Measurements from ENCODE around the gene ZNF606. TPM values are rescaled to one million over a fixed set of nuclear protein-coding genes. Genes with fewer than 3 reads are reported as not detected.
A peak's percentile ranks its signal among the peaks of the same experiment; 100 is the strongest.

Gene ZNF606
- total RNA-seq, 3 donors from 2014 or later, result 11.6 to 17.1 (median 13.8) TPM

DNA sequence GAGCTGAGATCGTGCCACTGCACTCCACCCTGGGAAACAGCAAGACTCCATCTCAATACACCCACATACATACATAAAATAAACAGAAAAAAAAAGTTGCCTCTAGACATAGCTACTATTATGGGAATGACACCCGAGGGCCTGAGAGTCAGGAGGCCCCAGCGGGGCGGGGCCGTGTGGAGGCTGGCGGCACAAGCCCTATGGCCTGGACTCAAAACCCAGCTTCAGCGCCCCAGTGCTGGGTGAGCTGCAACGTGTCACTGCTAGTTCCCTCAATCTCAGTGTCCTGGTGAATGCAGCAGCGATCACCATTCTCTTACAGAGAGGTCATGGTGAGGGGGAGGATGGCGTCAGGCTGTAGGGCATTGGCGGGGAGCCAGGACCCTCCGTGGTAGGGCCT lies 22.0 kb upstream of the ZNF606 start:
- TF ChIP-seq, protein P1, sequence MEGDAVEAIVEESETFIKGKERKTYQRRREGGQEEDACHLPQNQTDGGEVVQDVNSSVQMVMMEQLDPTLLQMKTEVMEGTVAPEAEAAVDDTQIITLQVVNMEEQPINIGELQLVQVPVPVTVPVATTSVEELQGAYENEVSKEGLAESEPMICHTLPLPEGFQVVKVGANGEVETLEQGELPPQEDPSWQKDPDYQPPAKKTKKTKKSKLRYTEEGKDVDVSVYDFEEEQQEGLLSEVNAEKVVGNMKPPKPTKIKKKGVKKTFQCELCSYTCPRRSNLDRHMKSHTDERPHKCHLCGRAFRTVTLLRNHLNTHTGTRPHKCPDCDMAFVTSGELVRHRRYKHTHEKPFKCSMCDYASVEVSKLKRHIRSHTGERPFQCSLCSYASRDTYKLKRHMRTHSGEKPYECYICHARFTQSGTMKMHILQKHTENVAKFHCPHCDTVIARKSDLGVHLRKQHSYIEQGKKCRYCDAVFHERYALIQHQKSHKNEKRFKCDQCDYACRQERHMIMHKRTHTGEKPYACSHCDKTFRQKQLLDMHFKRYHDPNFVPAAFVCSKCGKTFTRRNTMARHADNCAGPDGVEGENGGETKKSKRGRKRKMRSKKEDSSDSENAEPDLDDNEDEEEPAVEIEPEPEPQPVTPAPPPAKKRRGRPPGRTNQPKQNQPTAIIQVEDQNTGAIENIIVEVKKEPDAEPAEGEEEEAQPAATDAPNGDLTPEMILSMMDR (IDR thresholded peaks at IDR 0.05), result no peak
- Histone ChIP-seq H3K4me1 (ENCODE audit: low read depth) (no peaks in the 10 kb centered on the region), H3K9me3 (peaks cover 21% of the 10 kb centered on the region), H3K4me3 (no peak overlapping the region), H3K36me3 (ENCODE audit: low read depth) (no peaks in the 10 kb centered on the region)
- intact Hi-C loops (cut with DNase I, micrococcal nuclease), result loop anchor here (5.0 kb wide), 2 partner anchors 128 to 133 kb away; partner anchors contain the start of gene ZNF329 (in 1 of the 2)
- ATAC-seq (no peak), DNase-seq (no peak)

DNA sequence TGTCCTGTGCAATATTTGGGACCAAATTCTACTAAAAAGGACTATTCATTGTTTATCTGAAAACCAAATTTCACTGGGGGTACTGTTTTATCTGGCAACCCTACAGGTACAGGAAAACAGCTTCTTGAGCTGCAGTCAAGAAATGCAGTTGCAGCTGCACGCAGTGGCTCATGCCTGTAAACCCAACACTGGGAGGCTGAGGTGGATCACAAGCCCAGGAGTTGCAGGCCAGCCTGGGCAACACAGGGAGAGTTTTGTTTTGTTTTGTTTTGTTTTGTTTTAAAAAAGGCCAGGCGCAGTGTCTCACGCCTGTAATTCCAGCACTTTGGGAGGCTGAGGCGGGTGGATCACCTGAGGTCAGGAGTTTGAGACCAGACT lies 19.7 kb upstream of the ZNF606 start:
- Histone ChIP-seq H3K4me3 (no peak overlapping the region), H3K36me3 (ENCODE audit: low read depth) (no peaks in the 10 kb centered on the region), H3K4me1 (ENCODE audit: low read depth) (no peaks in the 10 kb centered on the region), H3K9me3 (peaks cover 18% of the 10 kb centered on the region)
- DNase-seq, result no peak
- ATAC-seq, result no peak
- TF ChIP-seq, protein P1 (IDR thresholded peaks at IDR 0.05), result no peak
- intact Hi-C loops (cut with DNase I, micrococcal nuclease), result loop anchor here (5.0 kb wide), 2 partner anchors 130 to 135 kb away; partner anchors contain the start of gene ZNF329 (in 1 of the 2)

DNA sequence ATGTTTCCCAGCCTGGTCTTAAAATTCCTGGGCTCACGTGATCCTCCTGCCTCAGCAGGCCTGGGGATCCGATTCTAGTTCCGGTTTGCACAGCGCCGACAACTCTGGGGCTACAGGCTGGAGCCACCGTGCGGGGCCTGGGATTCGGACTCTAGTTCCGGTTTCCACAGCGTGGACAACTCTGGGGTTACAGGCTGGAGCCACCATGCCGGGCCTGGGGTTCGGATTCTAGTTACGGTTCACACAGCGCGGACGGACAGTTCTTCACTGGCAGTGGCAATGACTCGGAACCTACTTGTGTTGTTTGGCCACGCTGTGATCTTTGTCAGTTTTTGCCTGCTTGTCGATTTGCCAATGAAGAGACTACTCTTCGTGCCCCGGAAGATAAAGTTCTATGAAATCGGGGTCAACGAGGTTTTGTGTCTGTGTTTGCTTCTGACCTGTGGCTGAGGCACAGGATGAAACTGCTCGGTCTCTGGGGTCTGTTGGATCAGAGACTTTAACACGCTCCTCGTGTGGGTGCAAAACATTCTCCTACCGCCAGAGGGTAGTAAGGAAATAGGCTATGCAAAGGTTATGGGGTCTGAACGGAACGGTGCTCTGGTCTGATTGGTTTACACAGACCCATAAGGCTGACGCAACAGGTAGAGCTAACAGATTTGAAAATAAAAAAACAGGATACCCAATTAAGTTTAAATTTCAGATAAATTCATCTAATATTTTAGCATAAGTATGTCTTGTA lies 19.1 kb upstream of the ZNF606 start:
- Histone ChIP-seq H3K9me3 (peaks cover 18% of the 10 kb centered on the region), H3K4me1 (ENCODE audit: low read depth) (no peaks in the 10 kb centered on the region), H3K36me3 (ENCODE audit: low read depth) (no peaks in the 10 kb centered on the region), H3K4me3 (no peak overlapping the region)
- TF ChIP-seq, protein P1 (IDR thresholded peaks at IDR 0.05), result no peak
- peak; percentile 60 for ATAC-seq
- intact Hi-C loops (cut with DNase I, micrococcal nuclease), result loop anchor here (5.0 kb wide), 2 partner anchors 131 to 136 kb away; partner anchors contain the start of gene ZNF329 (in 1 of the 2)
- DNase-seq, result peak in 1 of 3 donors; percentile 64

DNA sequence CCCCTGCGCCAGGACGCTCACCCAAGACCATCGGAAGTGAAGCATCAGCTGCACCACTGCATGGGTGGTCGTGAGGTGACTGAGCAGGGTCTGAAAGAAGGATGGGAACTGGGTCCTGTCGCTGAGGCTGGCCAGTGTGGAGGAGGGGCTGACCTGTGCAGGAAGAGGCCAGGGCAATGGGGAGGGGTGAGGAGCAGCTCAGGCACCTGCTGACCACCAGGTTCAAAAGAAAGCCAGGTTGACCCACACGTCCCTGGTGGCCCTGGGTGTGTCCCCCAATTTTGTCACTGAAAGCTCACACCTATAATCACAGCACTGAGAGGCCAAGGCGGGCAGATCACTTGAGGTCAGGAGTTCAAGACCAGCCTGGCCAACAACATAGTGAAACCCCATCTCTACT lies 17.5 kb upstream of the ZNF606 start:
- intact Hi-C loops (cut with DNase I, micrococcal nuclease), result loop anchor here (5.0 kb wide), 2 partner anchors 132 to 137 kb away; partner anchors contain the start of gene ZNF329 (in 1 of the 2)
- DNase-seq, result no peak
- ATAC-seq, result no peak
- Histone ChIP-seq H3K36me3 (ENCODE audit: low read depth) (no peaks in the 10 kb centered on the region), H3K9me3 (peaks cover 12% of the 10 kb centered on the region), H3K4me1 (ENCODE audit: low read depth) (no peaks in the 10 kb centered on the region), H3K4me3 (no peak overlapping the region)
- TF ChIP-seq, protein P1 (IDR thresholded peaks at IDR 0.05), result no peak

DNA sequence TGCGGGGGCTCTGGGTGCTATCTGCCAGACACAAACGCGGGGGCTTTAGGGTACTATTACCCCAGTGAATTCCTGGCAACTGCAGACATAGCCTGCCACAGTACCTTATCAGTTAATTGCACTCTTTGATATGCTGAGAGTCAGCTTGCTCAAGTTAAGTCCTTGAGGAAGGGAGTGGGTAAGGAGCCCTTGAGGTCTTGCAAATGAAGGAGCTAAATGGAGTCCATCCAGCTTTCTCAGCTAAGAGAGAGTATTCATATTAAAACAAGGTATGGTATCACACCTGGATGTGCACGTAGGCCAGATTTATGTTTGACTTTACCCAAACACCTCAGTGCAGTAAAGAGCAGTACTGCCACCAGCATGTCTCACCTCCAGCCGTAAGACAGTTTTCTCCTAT lies 11.5 kb upstream of the ZNF606 start:
- Histone ChIP-seq H3K4me1 (ENCODE audit: low read depth) (peaks cover 6% of the 10 kb centered on the region), H3K36me3 (ENCODE audit: low read depth) (no peaks in the 10 kb centered on the region), H3K4me3 (no peak overlapping the region), H3K9me3 (peaks cover 3% of the 10 kb centered on the region)
- ATAC-seq (no peak), DNase-seq (no peak)
- intact Hi-C loops (cut with DNase I, micrococcal nuclease), result no loop called here
- TF ChIP-seq, protein P1 (IDR thresholded peaks at IDR 0.05), result no peak
